ENCODE data around the gene TAF5L.

DNA sequence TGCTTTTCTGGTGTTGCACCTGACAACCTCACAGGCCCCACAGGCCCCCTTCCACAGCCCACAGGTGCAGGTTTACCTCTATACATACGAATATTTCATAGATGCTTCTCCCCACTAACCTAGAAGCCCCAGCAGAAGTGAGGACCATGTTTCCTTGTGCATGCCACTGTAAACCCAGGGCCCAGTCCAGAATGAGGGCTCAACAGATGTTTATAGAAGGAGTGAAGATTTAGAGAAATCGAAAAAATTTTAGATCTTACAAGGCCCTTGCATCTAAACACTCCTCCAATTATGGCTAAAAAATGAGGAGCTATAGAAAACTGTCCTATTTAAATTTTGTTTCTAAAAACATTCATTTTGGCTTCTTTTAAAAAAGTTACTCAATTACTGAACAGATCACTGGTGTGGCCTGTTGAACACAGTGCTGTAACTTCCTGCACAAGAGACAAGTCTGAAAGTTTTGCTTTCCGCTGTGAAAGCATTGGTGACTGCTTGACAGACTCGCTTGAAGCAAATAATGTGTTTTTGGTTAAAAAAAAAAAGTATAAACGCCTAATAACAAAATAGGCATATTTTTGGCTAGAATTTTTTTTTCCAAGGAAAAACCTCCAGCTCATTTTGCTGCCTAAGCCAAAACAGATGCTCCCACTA is 68.6 kb downstream of the TAF5L start:
- TF ChIP-seq, protein P1, sequence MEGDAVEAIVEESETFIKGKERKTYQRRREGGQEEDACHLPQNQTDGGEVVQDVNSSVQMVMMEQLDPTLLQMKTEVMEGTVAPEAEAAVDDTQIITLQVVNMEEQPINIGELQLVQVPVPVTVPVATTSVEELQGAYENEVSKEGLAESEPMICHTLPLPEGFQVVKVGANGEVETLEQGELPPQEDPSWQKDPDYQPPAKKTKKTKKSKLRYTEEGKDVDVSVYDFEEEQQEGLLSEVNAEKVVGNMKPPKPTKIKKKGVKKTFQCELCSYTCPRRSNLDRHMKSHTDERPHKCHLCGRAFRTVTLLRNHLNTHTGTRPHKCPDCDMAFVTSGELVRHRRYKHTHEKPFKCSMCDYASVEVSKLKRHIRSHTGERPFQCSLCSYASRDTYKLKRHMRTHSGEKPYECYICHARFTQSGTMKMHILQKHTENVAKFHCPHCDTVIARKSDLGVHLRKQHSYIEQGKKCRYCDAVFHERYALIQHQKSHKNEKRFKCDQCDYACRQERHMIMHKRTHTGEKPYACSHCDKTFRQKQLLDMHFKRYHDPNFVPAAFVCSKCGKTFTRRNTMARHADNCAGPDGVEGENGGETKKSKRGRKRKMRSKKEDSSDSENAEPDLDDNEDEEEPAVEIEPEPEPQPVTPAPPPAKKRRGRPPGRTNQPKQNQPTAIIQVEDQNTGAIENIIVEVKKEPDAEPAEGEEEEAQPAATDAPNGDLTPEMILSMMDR (IDR thresholded peaks at IDR 0.05), result no peak
- TF ChIP-seq POLR2A (IDR thresholded peaks at IDR 0.05), result no peak
- no peak for TF ChIP-seq POLR2AphosphoS5 (IDR thresholded peaks at IDR 0.05)

All from gastroesophageal sphincter (tissue), 3 donors.